Measurements from ENCODE around the gene HAGHL.
A peak's percentile ranks its signal among the peaks of the same experiment; 100 is the strongest.
"Not testable (repeated sequence)": the region's sequence is repeated elsewhere in the genome, so short reads cannot be mapped to it uniquely, and the experiment has no call there.

HAGHL gene

DNA sequence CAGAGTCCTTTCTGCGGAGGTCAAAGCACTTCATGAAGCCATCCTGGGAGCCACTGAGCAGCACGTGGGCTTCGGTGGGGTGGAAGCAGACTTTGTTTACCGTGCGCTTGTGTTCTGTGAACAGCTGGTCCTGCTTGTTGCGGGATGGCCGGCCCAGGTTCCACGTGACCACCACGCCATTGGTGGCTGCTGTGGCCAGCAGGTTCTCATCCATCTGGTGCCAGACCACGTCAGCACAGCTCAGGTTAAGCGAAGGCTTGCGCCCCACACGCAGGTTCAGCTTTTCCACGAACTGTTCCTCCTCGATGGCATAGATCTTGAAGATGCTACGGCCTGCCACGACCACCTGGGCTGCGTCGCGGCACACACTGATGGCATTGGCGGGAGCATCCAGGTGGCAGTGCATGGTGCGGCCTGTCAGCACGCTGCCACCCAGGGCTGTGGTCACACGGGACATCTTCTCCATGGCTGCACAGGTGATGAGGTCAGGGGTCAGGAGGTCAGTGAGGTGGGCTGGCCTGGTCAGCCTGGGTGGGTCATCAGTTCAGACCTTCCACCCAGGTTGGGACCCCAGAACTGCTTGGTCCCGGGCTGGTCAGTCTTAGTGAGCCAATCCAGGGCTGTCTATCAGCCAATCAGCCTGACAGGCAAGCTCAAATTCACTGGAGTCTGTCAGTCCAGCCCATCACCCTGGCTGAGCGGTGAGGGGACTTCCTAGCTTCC, 37.6 kb upstream of the HAGHL start:
- peaks cover 40% of the 10 kb centered on the region for H3K4me1 ChIP-seq
- peaks cover 28% of the 10 kb centered on the region for H3K36me3 ChIP-seq
- H3K9me3 ChIP-seq = no peaks in the 10 kb centered on the region
- TF ChIP-seq Cebpa-rat (IDR thresholded peaks at IDR 0.05) = no peak
- peaks cover 35% of the 10 kb centered on the region for H3K27me3 ChIP-seq
- peak overlapping the region; percentile 92 for H3K4me2 ChIP-seq
- H3K4me3 ChIP-seq = peak overlapping the region; percentile 77
- H3K9ac ChIP-seq = peak overlapping the region; percentile 87
- peaks cover 12% of the 10 kb centered on the region for H4K20me1 ChIP-seq
- H3K27ac ChIP-seq = peak overlapping the region; percentile 85

DNA sequence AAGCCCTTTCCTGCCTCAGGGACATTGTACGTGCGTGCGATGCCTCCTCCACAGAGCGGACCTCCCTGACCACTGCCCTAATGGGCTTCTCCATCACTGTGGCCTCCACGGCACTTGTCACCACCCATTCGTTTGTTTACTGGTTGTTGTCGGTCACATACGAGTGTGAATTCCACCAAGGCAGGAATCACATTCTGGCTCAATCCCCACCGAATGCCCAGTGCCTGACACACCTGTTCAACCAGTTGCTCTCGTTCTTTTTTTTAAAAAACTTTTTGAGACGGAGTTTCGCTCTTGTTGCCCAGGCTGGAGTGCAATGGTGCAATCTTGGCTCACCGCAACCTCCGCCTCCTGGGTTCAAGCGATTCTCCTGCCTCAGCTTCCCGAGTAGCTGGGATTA, 35.7 kb upstream of the HAGHL start:
- peaks cover 54% of the 10 kb centered on the region for H3K27me3 ChIP-seq
- not testable (repeated sequence) for H3K27ac ChIP-seq, H3K4me2 ChIP-seq, H3K4me3 ChIP-seq, H3K9ac ChIP-seq, H3K9me3 ChIP-seq
- H4K20me1 ChIP-seq = peaks cover 28% of the 10 kb centered on the region
- peaks cover 20% of the 10 kb centered on the region for H3K36me3 ChIP-seq
- peaks cover 50% of the 10 kb centered on the region for H3K4me1 ChIP-seq

DNA sequence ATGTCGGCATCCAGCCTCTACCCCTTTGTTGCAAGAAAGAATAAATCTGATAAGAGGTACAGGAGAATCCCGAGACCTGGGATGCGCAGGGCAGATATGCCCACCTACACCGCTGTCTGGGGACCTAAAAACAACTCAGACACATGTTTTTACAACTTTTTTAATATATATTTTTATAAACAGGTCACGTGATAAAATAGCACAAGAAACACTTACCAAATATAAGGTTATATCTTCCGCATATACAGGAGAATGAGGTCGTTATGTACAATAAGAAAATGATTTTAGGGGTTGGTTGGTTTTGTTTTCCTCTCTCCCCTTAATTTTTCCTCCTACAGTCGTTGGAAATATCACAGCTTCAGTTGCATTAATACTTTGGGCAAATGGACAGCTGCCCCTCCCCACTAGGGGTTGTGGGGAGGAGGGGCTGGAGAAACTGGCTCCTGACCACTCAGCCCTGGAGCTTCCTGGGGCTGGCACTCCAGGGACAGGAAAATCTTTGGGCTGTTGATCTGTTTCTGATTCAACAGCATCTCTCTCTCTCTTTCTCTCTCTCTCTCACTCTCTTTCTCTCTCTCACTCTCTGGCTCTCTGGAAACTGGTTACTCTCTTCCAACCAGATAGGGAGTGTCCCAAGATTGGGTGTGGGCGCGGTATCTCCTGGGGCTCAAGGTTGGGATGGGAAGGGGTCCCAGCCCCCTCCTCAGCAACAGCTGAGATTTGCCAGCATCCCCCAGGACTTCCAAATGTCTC, 34.4 kb upstream of the HAGHL start:
- no peak for TF ChIP-seq Cebpa-rat (IDR thresholded peaks at IDR 0.05)
- Histone ChIP-seq H3K36me3 (peaks cover 7% of the 10 kb centered on the region), H3K27ac (no peak overlapping the region), H3K4me2 (no peak overlapping the region), H3K27me3 (peaks cover 66% of the 10 kb centered on the region), H3K4me3 (no peak overlapping the region), H3K4me1 (peaks cover 50% of the 10 kb centered on the region), H4K20me1 (peaks cover 28% of the 10 kb centered on the region), H3K9ac (no peak overlapping the region), H3K9me3 (no peaks in the 10 kb centered on the region)

DNA sequence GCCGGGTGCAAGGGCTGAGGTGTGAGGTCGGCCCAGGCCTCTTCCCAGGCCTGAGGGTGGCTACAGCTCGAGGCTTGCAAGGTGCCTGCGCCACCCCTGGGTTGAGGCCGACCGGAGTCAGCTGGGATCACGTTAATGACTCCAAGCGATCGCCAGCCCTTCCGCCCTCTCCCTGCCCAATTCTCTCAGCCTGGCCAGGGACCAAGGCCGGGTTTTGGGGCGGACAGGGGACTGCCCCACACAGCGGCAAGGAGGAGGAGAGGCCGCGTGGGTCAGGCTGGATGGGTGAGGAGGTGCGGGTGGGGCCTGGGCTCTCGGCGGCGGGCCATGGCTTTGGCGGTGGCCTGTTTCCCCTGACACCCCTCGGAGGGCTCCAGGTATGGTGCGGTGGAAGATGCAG, 33.5 kb upstream of the HAGHL start:
- Histone ChIP-seq H3K4me3 (peak overlapping the region; percentile 60), H3K9ac (no peak overlapping the region), H4K20me1 (peaks cover 31% of the 10 kb centered on the region), H3K27me3 (peaks cover 74% of the 10 kb centered on the region), H3K4me2 (peak overlapping the region; percentile 98), H3K4me1 (peaks cover 48% of the 10 kb centered on the region), H3K9me3 (no peaks in the 10 kb centered on the region), H3K27ac (no peak overlapping the region), H3K36me3 (no peaks in the 10 kb centered on the region)
- no peak for TF ChIP-seq Cebpa-rat (IDR thresholded peaks at IDR 0.05)

DNA sequence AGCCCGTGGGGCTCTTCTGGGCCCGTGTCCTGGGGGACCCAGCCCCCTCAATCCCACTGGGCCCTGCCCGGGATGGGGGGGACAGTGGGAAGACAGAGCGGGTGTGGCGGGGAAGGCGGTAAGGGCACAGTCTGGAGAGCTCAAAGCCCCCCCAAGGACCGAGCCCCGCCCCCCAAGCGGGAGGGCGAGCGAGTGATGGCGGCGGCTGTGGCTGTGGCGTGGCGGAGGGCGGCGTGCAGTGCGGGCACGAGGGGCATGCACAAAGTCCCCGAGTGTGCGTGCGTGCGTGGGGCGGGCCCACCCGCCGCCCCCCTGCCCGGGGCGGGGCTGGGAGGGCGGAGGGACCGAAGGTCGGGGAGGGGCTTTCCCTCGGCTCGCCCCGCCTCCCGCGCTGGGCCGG, 33.1 kb upstream of the HAGHL start:
- Histone ChIP-seq H3K9ac (no peak overlapping the region), H3K9me3 (no peaks in the 10 kb centered on the region), H3K4me1 (peaks cover 44% of the 10 kb centered on the region), H3K27me3 (peaks cover 78% of the 10 kb centered on the region), H3K36me3 (no peaks in the 10 kb centered on the region), H3K4me2 (peak overlapping the region; percentile 98), H4K20me1 (peaks cover 35% of the 10 kb centered on the region), H3K4me3 (peak overlapping the region; percentile 60), H3K27ac (no peak overlapping the region)
- TF ChIP-seq Cebpa-rat (IDR thresholded peaks at IDR 0.05) = no peak

DNA sequence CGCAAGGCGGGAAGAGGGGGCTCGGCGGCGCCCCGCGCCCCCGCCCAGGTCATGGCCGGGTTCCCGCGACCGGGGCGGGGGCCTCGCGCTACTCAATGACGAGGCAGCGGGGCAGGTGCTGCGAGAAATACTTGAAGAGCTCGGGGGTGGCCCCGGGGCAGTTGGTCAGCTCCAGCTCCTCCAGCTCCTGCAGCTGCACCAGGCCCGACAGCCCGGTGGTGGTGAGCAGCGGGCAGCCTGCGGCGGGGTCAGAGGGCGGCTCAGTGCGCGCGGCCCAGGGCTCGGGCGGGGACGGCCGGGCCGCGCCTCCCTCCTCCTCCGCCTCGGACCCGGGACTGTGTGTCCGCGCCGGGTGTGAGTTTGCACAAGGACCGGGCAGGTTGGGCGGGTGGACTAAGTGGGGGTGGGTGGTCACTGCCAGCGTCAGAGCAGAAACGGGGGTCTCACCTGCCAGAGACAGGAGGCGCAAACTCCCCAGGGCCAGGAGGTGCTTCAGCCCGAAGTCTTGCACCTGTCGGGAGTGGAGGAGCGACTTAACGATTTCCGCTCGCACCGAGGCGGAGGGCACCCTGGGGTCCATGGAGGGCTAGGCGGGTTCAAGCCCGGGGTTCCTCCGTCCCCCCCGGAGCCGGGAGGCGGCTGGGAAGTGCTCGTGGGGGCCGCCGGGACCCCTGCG, 32.6 kb upstream of the HAGHL start:
- Histone ChIP-seq H3K4me2 (peak overlapping the region; percentile 98), H3K9me3 (no peaks in the 10 kb centered on the region), H3K36me3 (no peaks in the 10 kb centered on the region), H3K4me1 (peaks cover 38% of the 10 kb centered on the region), H3K4me3 (peak overlapping the region; percentile 60), H4K20me1 (peaks cover 40% of the 10 kb centered on the region), H3K27me3 (peaks cover 84% of the 10 kb centered on the region), H3K27ac (no peak overlapping the region), H3K9ac (no peak overlapping the region)
- no peak for TF ChIP-seq Cebpa-rat (IDR thresholded peaks at IDR 0.05)

DNA sequence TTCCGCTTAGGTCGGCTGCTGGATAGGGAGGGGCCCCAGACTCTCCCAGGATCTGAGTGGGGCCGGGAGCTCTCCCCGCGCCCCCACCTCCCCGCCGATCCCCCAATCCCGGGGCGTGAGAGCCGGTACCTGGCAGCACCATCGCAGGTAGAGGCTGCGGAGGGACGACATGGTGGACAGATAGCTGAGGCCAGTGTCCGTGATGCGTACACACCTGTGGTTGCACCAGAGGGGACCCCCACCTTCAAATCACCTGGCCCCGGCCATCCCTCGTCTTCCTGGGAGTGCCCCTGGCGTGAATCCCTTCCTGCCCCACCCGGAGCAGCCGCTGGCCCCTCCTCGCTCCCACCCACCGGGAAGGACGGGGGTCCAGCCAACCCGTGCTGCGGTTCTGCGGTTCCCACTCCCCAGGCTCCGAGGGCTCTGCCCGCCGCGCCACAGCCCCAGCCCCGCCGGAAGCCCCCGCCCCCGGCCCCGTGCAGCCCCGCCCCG, 32.0 kb upstream of the HAGHL start:
- TF ChIP-seq Cebpa-rat (IDR thresholded peaks at IDR 0.05) = no peak
- peaks cover 33% of the 10 kb centered on the region for H3K4me1 ChIP-seq
- H3K9ac ChIP-seq = no peak overlapping the region
- H4K20me1 ChIP-seq = peaks cover 44% of the 10 kb centered on the region
- H3K27ac ChIP-seq = no peak overlapping the region
- H3K27me3 ChIP-seq = peaks cover 90% of the 10 kb centered on the region
- peak overlapping the region; percentile 98 for H3K4me2 ChIP-seq
- H3K4me3 ChIP-seq = peak overlapping the region; percentile 60
- H3K9me3 ChIP-seq = no peaks in the 10 kb centered on the region
- H3K36me3 ChIP-seq = no peaks in the 10 kb centered on the region

DNA sequence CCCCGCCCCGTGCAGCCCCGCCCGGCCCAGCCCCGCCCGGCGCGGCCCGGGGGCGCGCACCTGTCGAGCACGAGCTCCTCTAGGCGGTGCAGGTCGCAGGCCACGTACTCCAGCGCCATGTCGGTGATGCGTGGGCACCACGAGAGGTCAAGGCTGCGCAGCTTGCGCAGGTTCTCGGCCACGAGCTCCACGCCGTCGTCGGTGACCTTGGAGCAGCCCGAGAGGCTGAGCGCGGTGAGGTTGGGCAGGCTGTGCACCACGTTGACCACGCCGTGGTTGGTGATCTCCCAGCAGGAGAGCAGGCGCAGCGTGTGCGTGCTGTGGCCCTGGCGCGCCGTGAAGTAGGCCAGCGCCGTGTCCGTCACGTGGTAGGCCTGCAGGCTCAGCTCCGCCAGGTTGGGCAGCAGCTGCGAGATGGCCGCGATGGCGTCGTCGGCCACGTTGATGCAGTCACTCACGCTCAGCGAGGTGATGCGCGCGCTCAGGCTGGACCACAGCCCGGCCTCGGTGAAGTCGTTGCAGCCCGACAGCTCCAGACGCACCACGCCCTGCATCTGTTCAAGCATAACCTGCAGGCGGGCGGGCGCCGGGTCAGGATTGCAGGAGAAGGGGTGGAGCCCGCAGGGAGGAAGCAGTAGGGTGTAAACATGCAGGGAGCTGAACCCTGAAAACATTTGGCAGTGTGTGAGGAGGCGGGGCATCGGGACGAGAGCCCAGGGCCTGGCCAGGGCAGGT, 31.4 kb upstream of the HAGHL start:
- no peaks in the 10 kb centered on the region for H3K36me3 ChIP-seq
- peak overlapping the region; percentile 35; the same call in 1 of the 2 replicates for H3K9ac ChIP-seq
- no peak for TF ChIP-seq Cebpa-rat (IDR thresholded peaks at IDR 0.05)
- no peak overlapping the region for H3K27ac ChIP-seq
- H3K9me3 ChIP-seq = no peaks in the 10 kb centered on the region
- H4K20me1 ChIP-seq = peaks cover 50% of the 10 kb centered on the region
- H3K4me3 ChIP-seq = peak overlapping the region; percentile 64
- H3K4me1 ChIP-seq = peaks cover 32% of the 10 kb centered on the region
- H3K27me3 ChIP-seq = peaks cover 96% of the 10 kb centered on the region
- H3K4me2 ChIP-seq = peak overlapping the region; percentile 98

DNA sequence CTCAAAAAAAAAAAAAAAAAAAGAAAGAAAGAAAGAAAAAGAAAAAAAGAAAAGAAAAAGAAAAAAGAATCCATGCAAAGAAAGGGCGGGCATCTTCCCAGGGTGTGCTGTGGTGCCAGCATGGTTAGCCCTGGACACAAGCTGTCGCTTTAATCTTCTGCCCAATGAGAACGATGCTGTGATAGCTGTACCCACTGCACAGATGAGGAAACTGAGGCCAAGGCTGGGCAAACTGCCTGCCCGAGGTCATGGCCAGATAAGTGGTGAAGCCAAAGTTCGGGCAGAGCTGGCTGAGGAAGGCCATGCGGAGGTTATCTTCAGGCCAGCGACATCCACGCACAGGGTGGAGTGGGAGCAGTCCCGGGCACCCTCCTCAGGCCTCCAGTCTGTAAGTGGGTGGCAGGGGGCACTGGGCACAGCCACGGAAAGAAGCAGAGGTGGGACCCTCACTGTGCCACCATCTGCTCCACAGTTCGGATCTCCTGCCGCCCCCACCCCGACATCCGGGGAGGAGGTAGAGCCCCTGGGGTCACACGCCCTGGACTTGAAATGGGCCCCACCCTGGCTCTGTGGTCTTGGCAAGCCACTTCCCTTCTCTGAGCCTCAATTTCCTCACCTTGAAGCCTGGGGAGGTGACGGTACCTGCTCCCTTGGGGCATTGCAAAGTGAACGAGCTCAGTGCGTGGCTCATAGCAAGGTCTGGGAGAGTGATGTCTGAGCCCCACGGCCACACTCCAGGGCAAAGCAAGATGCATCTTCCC, 27.8 kb upstream of the HAGHL start:
- TF ChIP-seq Cebpa-rat (IDR thresholded peaks at IDR 0.05) = no peak
- no peak overlapping the region for H3K9ac ChIP-seq
- H3K4me2 ChIP-seq = no peak overlapping the region
- H3K36me3 ChIP-seq = no peaks in the 10 kb centered on the region
- H3K27ac ChIP-seq = no peak overlapping the region
- peaks cover 21% of the 10 kb centered on the region for H3K4me1 ChIP-seq
- no peaks in the 10 kb centered on the region for H3K9me3 ChIP-seq
- H3K27me3 ChIP-seq = peaks cover 99% of the 10 kb centered on the region
- peaks cover 76% of the 10 kb centered on the region for H4K20me1 ChIP-seq
- no peak overlapping the region for H3K4me3 ChIP-seq

Data from BLaER1 (cell line).